ENCODE results near the gene NME3. TPM values are rescaled to one million over a fixed set of nuclear protein-coding genes. Genes with fewer than 3 reads are reported as not detected.

The NME3 gene
- total RNA-seq, 1 experiment from 2014 or later: 76.9 TPM

DNA sequence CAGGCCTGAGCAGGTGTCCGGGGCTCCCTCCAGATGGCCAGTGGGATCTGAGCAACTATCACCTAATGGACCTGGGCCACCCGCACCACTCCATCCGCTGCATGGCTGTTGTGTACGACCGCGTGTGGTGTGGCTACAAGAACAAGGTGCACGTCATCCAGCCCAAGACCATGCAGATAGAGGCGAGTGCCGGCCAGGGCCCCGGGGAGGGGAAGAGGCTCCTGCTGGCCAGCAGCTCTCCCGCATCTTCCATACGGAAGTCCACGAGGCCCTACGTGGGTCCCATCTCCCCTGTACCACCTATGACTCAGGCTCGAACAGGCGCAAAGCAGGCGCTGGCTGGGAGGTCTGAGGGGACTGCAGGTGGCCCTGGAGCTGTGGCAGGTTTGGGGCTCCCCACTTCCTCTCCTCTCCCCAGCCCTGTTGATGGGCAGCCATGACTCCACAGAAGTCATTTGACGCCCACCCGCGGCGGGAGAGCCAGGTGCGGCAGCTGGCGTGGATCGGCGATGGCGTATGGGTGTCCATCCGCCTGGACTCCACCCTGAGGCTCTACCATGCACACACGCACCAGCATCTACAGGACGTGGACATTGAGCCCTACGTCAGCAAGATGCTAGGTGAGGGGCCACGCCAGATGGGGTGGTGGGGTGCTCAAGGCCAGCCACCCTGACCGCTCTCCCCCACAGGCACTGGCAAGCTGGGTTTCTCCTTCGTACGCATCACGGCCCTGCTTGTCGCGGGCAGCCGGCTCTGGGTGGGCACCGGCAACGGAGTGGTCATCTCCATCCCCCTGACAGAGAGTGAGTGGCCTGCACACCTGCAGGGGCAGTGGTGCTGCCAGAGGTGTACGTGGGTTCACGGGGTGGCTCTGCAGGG lies 4.0 kb downstream of the NME3 start:
- no peak overlapping the region for H3K23ac ChIP-seq (ENCODE audit: insufficient read length, low read depth, low read length)
- no peaks in the 10 kb centered on the region; the same call in 1 of the 2 replicates for H3K79me2 ChIP-seq (ENCODE audit: insufficient read depth, low read length)
- H3K56ac ChIP-seq (ENCODE audit: insufficient read length, low read depth, low read length): no peak overlapping the region
- Mint-ChIP-seq H3K4me1 (peaks cover 3 to 14% of the 10 kb centered on the region in 2 experiments), H3K36me3 (ENCODE audit: insufficient read depth in 1 of 3, low read depth in 3 of 3) (peaks cover 10 to 36% (median 31%) of the 10 kb centered on the region in 3 experiments; a peak in 6 of 7 replicates), H3K27ac (no peak overlapping the region), H3K4me3 (no peak overlapping the region), H3K27me3 (ENCODE audit: low read depth) (no peaks in the 10 kb centered on the region; the same call in 1 of the 2 replicates), H3K9me3 (no peaks in the 10 kb centered on the region)
- no peaks in the 10 kb centered on the region for H3K79me1 ChIP-seq (ENCODE audit: insufficient read depth, low read depth, low read length, poor library complexity, severe bottlenecking)
- no peak overlapping the region for H3T11ph ChIP-seq (ENCODE audit: low read length)
- no peaks in the 10 kb centered on the region for H3K27me3 ChIP-seq (ENCODE audit: insufficient read depth, low read length)
- H4K8ac ChIP-seq (replicated peaks; ENCODE audit: insufficient read length, low read depth, low read length): no peak overlapping the region
- no peak overlapping the region for H3K18ac ChIP-seq (ENCODE audit: insufficient read length, low read depth, low read length)
- no peak overlapping the region for H3K14ac ChIP-seq (ENCODE audit: insufficient read depth, low read length)
- no peaks in the 10 kb centered on the region for H4K20me1 ChIP-seq (ENCODE audit: control insufficient read depth, insufficient read depth, insufficient read length)
- H4K5ac ChIP-seq (ENCODE audit: insufficient read length, low read depth, low read length): no peak overlapping the region
- DNase-seq: no peak
- H2AK5ac ChIP-seq (ENCODE audit: insufficient read length, low read length): no peak overlapping the region
- no peaks in the 10 kb centered on the region for H3K4me1 ChIP-seq (ENCODE audit: insufficient read depth, low read length)
- H3K9me3 ChIP-seq (ENCODE audit: control insufficient read depth, low read depth, low read length): no peaks in the 10 kb centered on the region
- H3K27ac ChIP-seq (ENCODE audit: insufficient read length, low read depth, low read length): no peak overlapping the region
- H3K4ac ChIP-seq (ENCODE audit: low read depth, low read length): no peak overlapping the region
- H2BK5ac ChIP-seq (ENCODE audit: insufficient read length, low read length): no peak overlapping the region
- no peak overlapping the region for H4K91ac ChIP-seq (ENCODE audit: insufficient read length, low read depth, low read length)
- peaks cover 6% of the 10 kb centered on the region for H3K23me2 ChIP-seq (ENCODE audit: insufficient read length, low read depth, low read length, poor library complexity, severe bottlenecking)
- H2BK120ac ChIP-seq (ENCODE audit: low read depth, low read length, poor library complexity, severe bottlenecking): no peak overlapping the region
- no peak overlapping the region for H3K9ac ChIP-seq (ENCODE audit: extremely low read depth, insufficient read length, low read length)
- no peak overlapping the region for H2BK15ac ChIP-seq (ENCODE audit: low read depth, low read length)
- WGBS (ENCODE audit: extremely low coverage, insufficient read length, low lambda C conversion rate): no CpG with 5 or more reads among the region's 42 CpGs
- TF ChIP-seq, protein P1, sequence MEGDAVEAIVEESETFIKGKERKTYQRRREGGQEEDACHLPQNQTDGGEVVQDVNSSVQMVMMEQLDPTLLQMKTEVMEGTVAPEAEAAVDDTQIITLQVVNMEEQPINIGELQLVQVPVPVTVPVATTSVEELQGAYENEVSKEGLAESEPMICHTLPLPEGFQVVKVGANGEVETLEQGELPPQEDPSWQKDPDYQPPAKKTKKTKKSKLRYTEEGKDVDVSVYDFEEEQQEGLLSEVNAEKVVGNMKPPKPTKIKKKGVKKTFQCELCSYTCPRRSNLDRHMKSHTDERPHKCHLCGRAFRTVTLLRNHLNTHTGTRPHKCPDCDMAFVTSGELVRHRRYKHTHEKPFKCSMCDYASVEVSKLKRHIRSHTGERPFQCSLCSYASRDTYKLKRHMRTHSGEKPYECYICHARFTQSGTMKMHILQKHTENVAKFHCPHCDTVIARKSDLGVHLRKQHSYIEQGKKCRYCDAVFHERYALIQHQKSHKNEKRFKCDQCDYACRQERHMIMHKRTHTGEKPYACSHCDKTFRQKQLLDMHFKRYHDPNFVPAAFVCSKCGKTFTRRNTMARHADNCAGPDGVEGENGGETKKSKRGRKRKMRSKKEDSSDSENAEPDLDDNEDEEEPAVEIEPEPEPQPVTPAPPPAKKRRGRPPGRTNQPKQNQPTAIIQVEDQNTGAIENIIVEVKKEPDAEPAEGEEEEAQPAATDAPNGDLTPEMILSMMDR (conservative IDR thresholded peaks at IDR 0.05): no peak
- H2BK12ac ChIP-seq (ENCODE audit: insufficient read length, low read depth, low read length): no peak overlapping the region
- H2BK20ac ChIP-seq (ENCODE audit: low read depth, low read length, poor library complexity, severe bottlenecking): no peak overlapping the region
- no peak overlapping the region for H2AFZ ChIP-seq (ENCODE audit: low read length)
- H3K4me2 ChIP-seq (ENCODE audit: insufficient read depth, insufficient read length, low read length): no peak overlapping the region

Data from H9 (cell line).